ENCODE results near the gene ZNF304. TPM values are rescaled to one million over a fixed set of nuclear protein-coding genes. Genes with fewer than 3 reads are reported as not detected.

ZNF304 gene
- total RNA-seq, 1 donor from 2014 or later, result 15.7 TPM

DNA sequence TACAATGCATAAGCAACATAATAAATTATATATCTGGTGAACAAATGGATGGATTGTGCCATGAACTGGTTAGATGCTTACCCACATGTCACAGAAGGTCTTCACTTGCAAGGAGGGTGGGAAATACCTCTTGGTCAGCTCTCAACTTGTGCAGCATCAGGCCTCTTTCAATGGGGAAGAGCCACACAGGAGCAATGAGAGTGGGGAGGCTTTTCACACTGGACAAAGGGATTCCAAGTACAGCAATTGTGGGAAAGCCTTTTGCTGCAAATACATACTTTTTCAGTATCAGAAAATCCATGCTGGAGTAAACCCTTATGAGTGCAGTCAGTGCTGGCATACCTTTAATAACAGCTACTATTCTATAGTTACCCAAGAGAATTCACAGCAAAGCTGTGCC, 42.6 kb upstream of the ZNF304 start:
- H3K9me3 Mint-ChIP-seq (ENCODE audit: unreplicated experiment), result no peaks in the 10 kb centered on the region
- no peaks in the 10 kb centered on the region for H3K36me3 Mint-ChIP-seq (ENCODE audit: low read depth, unreplicated experiment)
- no peak for DNase-seq (ENCODE audit: low spot score)
- no peak overlapping the region for H3K4me3 Mint-ChIP-seq (ENCODE audit: unreplicated experiment)
- no peak overlapping the region for H3K27ac Mint-ChIP-seq (ENCODE audit: unreplicated experiment)
- no peak for TF ChIP-seq CTCF (IDR thresholded peaks at IDR 0.05; ENCODE audit: unreplicated experiment)
- peaks cover 1% of the 10 kb centered on the region for H3K27me3 Mint-ChIP-seq (ENCODE audit: unreplicated experiment)
- H3K4me1 Mint-ChIP-seq (ENCODE audit: unreplicated experiment), result no peaks in the 10 kb centered on the region

- Mint-ChIP-seq H3K4me3 (ENCODE audit: unreplicated experiment) (no peak overlapping the region), H3K27me3 (ENCODE audit: unreplicated experiment) (no peaks in the 10 kb centered on the region), H3K4me1 (ENCODE audit: unreplicated experiment) (no peaks in the 10 kb centered on the region), H3K27ac (ENCODE audit: unreplicated experiment) (no peak overlapping the region), H3K36me3 (ENCODE audit: low read depth, unreplicated experiment) (no peaks in the 10 kb centered on the region), H3K9me3 (ENCODE audit: unreplicated experiment) (no peaks in the 10 kb centered on the region)
- DNase-seq (ENCODE audit: low spot score), result no peak
- no peak for TF ChIP-seq CTCF (IDR thresholded peaks at IDR 0.05; ENCODE audit: unreplicated experiment)
Observed at GRCh38 chr19:57310792-57311191, 40.3 kb upstream of the ZNF304 start.

DNA sequence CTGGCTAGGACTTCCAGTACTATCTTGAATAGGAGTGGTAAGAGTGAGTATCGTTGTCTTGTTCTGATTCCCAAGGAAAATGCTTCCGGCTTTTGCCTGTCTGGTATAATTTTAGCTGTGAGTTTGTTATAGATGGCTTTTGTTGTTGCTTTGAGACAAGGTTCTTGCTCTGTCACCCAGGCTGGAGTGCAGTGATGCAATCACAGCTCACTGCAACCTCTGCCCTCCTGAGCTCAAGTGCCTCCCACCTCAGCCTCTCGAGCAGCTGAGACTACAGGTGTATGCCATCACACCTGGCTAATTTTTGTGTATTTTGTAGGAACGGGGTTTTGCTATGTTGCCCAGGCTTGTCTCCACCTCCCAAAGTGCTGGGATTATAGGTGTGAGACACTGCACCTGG, 36.9 kb upstream of the ZNF304 start:
- Mint-ChIP-seq H3K4me3 (ENCODE audit: unreplicated experiment) (no peak overlapping the region), H3K27ac (ENCODE audit: unreplicated experiment) (no peak overlapping the region), H3K4me1 (ENCODE audit: unreplicated experiment) (no peaks in the 10 kb centered on the region), H3K9me3 (ENCODE audit: unreplicated experiment) (no peaks in the 10 kb centered on the region), H3K27me3 (ENCODE audit: unreplicated experiment) (no peaks in the 10 kb centered on the region), H3K36me3 (ENCODE audit: low read depth, unreplicated experiment) (no peaks in the 10 kb centered on the region)
- no peak for TF ChIP-seq CTCF (IDR thresholded peaks at IDR 0.05; ENCODE audit: unreplicated experiment)
- DNase-seq (ENCODE audit: low spot score), result no peak

- DNase-seq (ENCODE audit: low spot score), result peak; percentile 22
- no peak for TF ChIP-seq CTCF (IDR thresholded peaks at IDR 0.05; ENCODE audit: unreplicated experiment)
- H3K27ac Mint-ChIP-seq (ENCODE audit: unreplicated experiment), result no peak overlapping the region
- peaks cover under 1% of the 10 kb centered on the region for H3K36me3 Mint-ChIP-seq (ENCODE audit: low read depth, unreplicated experiment)
- peaks cover 5% of the 10 kb centered on the region for H3K27me3 Mint-ChIP-seq (ENCODE audit: unreplicated experiment)
- peaks cover 15% of the 10 kb centered on the region for H3K4me1 Mint-ChIP-seq (ENCODE audit: unreplicated experiment)
- H3K4me3 Mint-ChIP-seq (ENCODE audit: unreplicated experiment), result no peak overlapping the region
- H3K9me3 Mint-ChIP-seq (ENCODE audit: unreplicated experiment), result no peaks in the 10 kb centered on the region
Observed at GRCh38 chr19:57317503-57317902, 33.6 kb upstream of the ZNF304 start.

DNA sequence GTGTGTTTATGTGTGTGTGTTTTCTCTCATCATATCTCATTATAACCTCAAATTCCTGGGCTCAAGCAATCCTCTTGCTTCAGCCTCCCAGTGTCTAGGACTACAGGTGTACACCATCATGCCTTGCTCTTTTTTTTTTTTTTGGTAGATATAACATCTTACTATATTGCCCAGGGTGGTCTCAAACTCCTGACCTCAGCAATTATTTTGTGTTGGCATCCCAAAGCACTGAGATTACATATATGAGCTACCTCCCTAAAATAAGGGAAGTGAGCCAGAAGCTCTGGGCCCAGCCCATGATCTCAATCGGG, 31.2 kb upstream of the ZNF304 start:
- H3K4me1 Mint-ChIP-seq (ENCODE audit: unreplicated experiment), result peaks cover 19% of the 10 kb centered on the region
- TF ChIP-seq CTCF (IDR thresholded peaks at IDR 0.05; ENCODE audit: unreplicated experiment), result no peak
- H3K36me3 Mint-ChIP-seq (ENCODE audit: low read depth, unreplicated experiment), result peaks cover 12% of the 10 kb centered on the region

More for the DNA sequence above, 31.2 kb upstream of the ZNF304 start:
- Mint-ChIP-seq H3K27ac (ENCODE audit: unreplicated experiment) (peak overlapping the region; percentile 94), H3K4me3 (ENCODE audit: unreplicated experiment) (peak overlapping the region; percentile 96), H3K27me3 (ENCODE audit: unreplicated experiment) (peaks cover 9% of the 10 kb centered on the region), H3K9me3 (ENCODE audit: unreplicated experiment) (no peaks in the 10 kb centered on the region)
- DNase-seq (ENCODE audit: low spot score), result no peak

All from endothelial cell (in vitro differentiated cells).